Uterus (tissue), 4 donors: ENCODE results near the gene A4GALT. TPM values are rescaled to one million over a fixed set of nuclear protein-coding genes. Genes with fewer than 3 reads are reported as not detected.

Experiments used
- DNase-seq, 2 donors: peaks; one replicate each; pipeline ENCODE4 v3.0.0-alpha.2; 2019 to 2020
- H3K27ac ChIP-seq, 2 donors: fragments of 200-600 bp; sonication (generic); 1 replicate in 1 of 2; 2 replicates in 1 of 2; pipeline ENCODE4 v1.5.1; 2016 to 2018
- H3K27me3 ChIP-seq, 2 donors: fragments of 200-600 bp; sonication (generic); one replicate each; pipeline ENCODE4 v1.5.1; 2018 to 2019; ENCODE audit warnings: control low read depth in 1 of 2
- H3K36me3 ChIP-seq, 2 donors: fragments of 200-600 bp; sonication (generic); one replicate each; pipeline ENCODE4 v1.5.1; 2019; ENCODE audit warnings: control low read depth in 1 of 2
- H3K4me1 ChIP-seq, 2 donors: fragments of 200-600 bp; sonication (generic); one replicate each; pipeline ENCODE4 v1.5.1; 2018 to 2019; ENCODE audit warnings: control low read depth in 1 of 2
- H3K4me3 ChIP-seq, 2 donors: fragments of 200-600 bp; sonication (generic); 1 replicate in 1 of 2; 2 replicates in 1 of 2; pipeline ENCODE4 v1.5.1; 2018 to 2019; ENCODE audit warnings: mild to moderate bottlenecking in 1 of 2
- H3K9me3 ChIP-seq, 2 donors: fragments of 200-600 bp; sonication (generic); one replicate each; pipeline ENCODE4 v1.5.1; 2019; ENCODE audit warnings: control low read depth in 1 of 2
- POLR2A ChIP-seq, 2 donors: fragments of 450-650 bp; IDR thresholded peaks; one replicate each; pipeline ENCODE4 v1.6.1; 2016; ENCODE audit warnings: antibody characterized with exemption in 2 of 2, mild to moderate bottlenecking in 1 of 2, moderate library complexity in 1 of 2
- intact Hi-C: fragments of 100-400 bp; cut with DNase I; formaldehyde crosslinking; loops from one replicate; pipeline ENCODE4 v1.15.1; 2023; ENCODE audit warnings: low total_unique reads
- small RNA-seq: library from RNA; depleted of rRNA; stranded (forward); fragments of <200 nt; gene quantifications from one replicate; pipeline ENCODE3, GENCODE V24; 2016
- total RNA-seq, 4 donors: library from RNA; depleted of rRNA in 3 of 4; stranded (reverse); fragments of >200 nt in 3 of 4; gene quantifications; one replicate each; pipeline versions ENCODE4 v1.1.0 to v1.2.4, GENCODE V29; 2014 to 2023
- TF ChIP-seq, protein P1 (sequence below), 4 experiments: fragments of 200-600 bp in 2 of 4; fragments of 450-650 bp in 2 of 4; sonication (generic) in 2 of 4; IDR thresholded peaks; one replicate each; pipeline ENCODE4 v1.5.1; 2016 to 2019; ENCODE audit warnings: antibody characterized with exemption in 4 of 4, mild to moderate bottlenecking in 2 of 4, moderate library complexity in 1 of 4
- donor health status: DM: yes; HTN: yes; CAD: no.

The A4GALT gene
- total RNA-seq, 4 donors from 2014 or later = 4.4 to 100.0 (median 19.6) TPM

GRCh38 chr22:42644422-42645340, 76.0 kb downstream of the A4GALT start:
- H3K9me3 ChIP-seq = no peaks in the 10 kb centered on the region
- peak overlapping the region in 1 of 2 donors; percentile 25 for H3K4me3 ChIP-seq
- H3K27me3 ChIP-seq = no peaks in the 10 kb centered on the region
- intact Hi-C loops = no loop called here
- peaks cover 12 to 38% of the 10 kb centered on the region in 2 donors for H3K4me1 ChIP-seq
- H3K36me3 ChIP-seq = no peaks in the 10 kb centered on the region
- peak in 1 of 2 donors; percentile 63 for DNase-seq
- TF ChIP-seq, protein P1, sequence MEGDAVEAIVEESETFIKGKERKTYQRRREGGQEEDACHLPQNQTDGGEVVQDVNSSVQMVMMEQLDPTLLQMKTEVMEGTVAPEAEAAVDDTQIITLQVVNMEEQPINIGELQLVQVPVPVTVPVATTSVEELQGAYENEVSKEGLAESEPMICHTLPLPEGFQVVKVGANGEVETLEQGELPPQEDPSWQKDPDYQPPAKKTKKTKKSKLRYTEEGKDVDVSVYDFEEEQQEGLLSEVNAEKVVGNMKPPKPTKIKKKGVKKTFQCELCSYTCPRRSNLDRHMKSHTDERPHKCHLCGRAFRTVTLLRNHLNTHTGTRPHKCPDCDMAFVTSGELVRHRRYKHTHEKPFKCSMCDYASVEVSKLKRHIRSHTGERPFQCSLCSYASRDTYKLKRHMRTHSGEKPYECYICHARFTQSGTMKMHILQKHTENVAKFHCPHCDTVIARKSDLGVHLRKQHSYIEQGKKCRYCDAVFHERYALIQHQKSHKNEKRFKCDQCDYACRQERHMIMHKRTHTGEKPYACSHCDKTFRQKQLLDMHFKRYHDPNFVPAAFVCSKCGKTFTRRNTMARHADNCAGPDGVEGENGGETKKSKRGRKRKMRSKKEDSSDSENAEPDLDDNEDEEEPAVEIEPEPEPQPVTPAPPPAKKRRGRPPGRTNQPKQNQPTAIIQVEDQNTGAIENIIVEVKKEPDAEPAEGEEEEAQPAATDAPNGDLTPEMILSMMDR (IDR thresholded peaks at IDR 0.05) = no peak
- TF ChIP-seq POLR2A (IDR thresholded peaks at IDR 0.05) = no peak
- H3K27ac ChIP-seq = peak overlapping the region; percentile 81 to 96

- DNase-seq = no peak
- TF ChIP-seq, protein P1 (IDR thresholded peaks at IDR 0.05) = no peak
- no peak for TF ChIP-seq POLR2A (IDR thresholded peaks at IDR 0.05)
These were observed 76.8 kb downstream of the A4GALT start for GRCh38 chr22:42643634-42644421.

DNA sequence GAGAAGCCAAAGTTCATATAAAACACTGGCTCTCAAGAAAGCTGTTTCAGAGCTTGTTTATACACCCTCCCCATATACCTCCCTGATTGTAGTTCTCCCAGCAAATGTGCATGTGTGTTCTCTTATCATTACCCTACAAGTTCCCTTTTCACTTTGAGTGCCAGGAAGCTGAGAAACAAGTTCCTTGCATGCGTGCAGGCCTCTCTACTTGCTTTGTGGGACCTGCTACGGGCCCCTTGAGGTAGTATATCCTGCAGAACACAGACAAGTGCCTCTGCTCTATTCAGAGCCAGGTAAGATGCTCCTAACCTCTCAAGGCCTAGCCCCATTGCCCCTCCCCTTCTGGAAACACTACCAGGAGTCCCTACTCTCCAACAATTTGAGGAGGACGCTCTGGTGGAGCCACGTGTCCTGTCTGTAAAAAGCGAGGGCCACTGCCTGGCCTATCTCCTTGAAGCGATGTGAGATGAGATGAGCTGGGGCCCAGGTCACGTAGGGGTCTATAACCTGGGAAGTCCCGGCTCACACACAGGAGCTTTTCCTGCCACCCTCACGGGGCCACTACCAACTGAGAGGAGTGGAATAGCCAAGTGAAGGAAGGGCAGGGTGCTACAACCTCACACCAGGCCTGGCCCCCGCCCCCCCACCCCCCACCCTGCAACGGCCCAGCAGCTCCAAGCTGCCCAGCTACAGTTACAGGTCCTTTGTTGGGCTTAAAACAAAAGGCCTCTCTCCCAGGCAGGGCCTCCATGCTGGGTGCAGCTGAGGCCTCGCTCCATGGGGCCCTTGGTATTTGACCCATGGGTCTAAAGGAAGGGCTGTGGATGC, 77.7 kb downstream of the A4GALT start:
- DNase-seq = no peak
- Histone ChIP-seq H3K9me3 (no peaks in the 10 kb centered on the region), H3K36me3 (no peaks in the 10 kb centered on the region), H3K27me3 (no peaks in the 10 kb centered on the region), H3K4me1 (peaks cover 11 to 31% of the 10 kb centered on the region in 2 donors), H3K4me3 (no peak overlapping the region), H3K27ac (peak overlapping the region; percentile 81 to 96)
- intact Hi-C loops = no loop called here
- TF ChIP-seq, protein P1 (IDR thresholded peaks at IDR 0.05) = no peak
- TF ChIP-seq POLR2A (IDR thresholded peaks at IDR 0.05) = no peak

More at GRCh38 chr22:42643634-42644421, 76.8 kb downstream of the A4GALT start:
- no peaks in the 10 kb centered on the region for H3K9me3 ChIP-seq
- peak overlapping the region; percentile 81 to 96 for H3K27ac ChIP-seq
- intact Hi-C loops = no loop called here
- H3K4me3 ChIP-seq = no peak overlapping the region
- peaks cover 12 to 35% of the 10 kb centered on the region in 2 donors for H3K4me1 ChIP-seq
- H3K27me3 ChIP-seq = no peaks in the 10 kb centered on the region
- H3K36me3 ChIP-seq = no peaks in the 10 kb centered on the region

Small RNAs within 50 kb of the gene (small RNA-seq; reads per million reads assigned to genes)
- gene RF00019 = not detected

Other genes with a start within 250 kb of the A4GALT start
- gene RRP7A, start 201.1 kb downstream of the A4GALT start, total RNA-seq = 10 to 100 TPM in 3 of 4 donors, 1 to 10 TPM in 1; 9.7 to 38.6 (median 28.6) TPM
- 1 to 10 TPM; 3.6 to 9.9 (median 6.7) TPM for gene SERHL2, start 166.9 kb downstream of the A4GALT start, total RNA-seq
- 10 to 100 TPM; 25.9 to 73.3 (median 39.2) TPM for gene POLDIP3, start 106.0 kb downstream of the A4GALT start, total RNA-seq
- gene ATP5MGL, start 80.3 kb downstream of the A4GALT start, total RNA-seq = under 1 TPM in 1 of 4 donors, not detected in 3; 0.79 TPM
- gene CYB5R3, start 71.5 kb downstream of the A4GALT start, total RNA-seq = 100 to 1,000 TPM in 1 of 4 donors, 10 to 100 TPM in 3; 34.0 to 225 (median 51.7) TPM
- gene ARFGAP3, start 136.4 kb upstream of the A4GALT start, total RNA-seq = 10 to 100 TPM; 38.4 to 86.9 (median 47.5) TPM